ENCODE measurements around the gene ROPN1B.
"Not testable (repeated sequence)": the region's sequence is repeated elsewhere in the genome, so short reads cannot be mapped to it uniquely, and the experiment has no call there.

Gene ROPN1B

GRCh38 chr3:125960066-125960424 is 8.9 kb upstream of the ROPN1B start:
- no peak overlapping the region for H3K4me3 ChIP-seq (ENCODE audit: control insufficient read depth, low read depth, low read length)

GRCh38 chr3:125960456-125961288 is 8.3 kb upstream of the ROPN1B start:
- H3K4me3 ChIP-seq (ENCODE audit: control insufficient read depth, low read depth, low read length) = no peak overlapping the region
- no peak for DNase-seq (ENCODE audit: low read depth)
- TF ChIP-seq CTCF (conservative IDR thresholded peaks at IDR 0.05; ENCODE audit: control insufficient read depth, insufficient read depth, low read depth, low read length) = no peak

More at GRCh38 chr3:125960066-125960424, 8.9 kb upstream of the ROPN1B start:
- DNase-seq (ENCODE audit: low read depth) = no peak
- no peak for TF ChIP-seq CTCF (conservative IDR thresholded peaks at IDR 0.05; ENCODE audit: control insufficient read depth, insufficient read depth, low read depth, low read length)

- no peak for DNase-seq (ENCODE audit: low read depth)
- TF ChIP-seq CTCF (conservative IDR thresholded peaks at IDR 0.05; ENCODE audit: control insufficient read depth, insufficient read depth, low read depth, low read length) = no peak
- no peak overlapping the region for H3K4me3 ChIP-seq (ENCODE audit: control insufficient read depth, low read depth, low read length)
Observed at GRCh38 chr3:125961289-125961589, 7.7 kb upstream of the ROPN1B start.

GRCh38 chr3:125963834-125964233 is 5.1 kb upstream of the ROPN1B start:
- DNase-seq (ENCODE audit: low read depth); H3K4me3 ChIP-seq (ENCODE audit: control insufficient read depth, low read depth, low read length): not testable (repeated sequence)

GRCh38 chr3:125965505-125965904 is 3.5 kb upstream of the ROPN1B start:
- no peak for TF ChIP-seq CTCF (conservative IDR thresholded peaks at IDR 0.05; ENCODE audit: control insufficient read depth, insufficient read depth, low read depth, low read length)
- DNase-seq (ENCODE audit: low read depth) = no peak

GRCh38 chr3:125967156-125967555 is 1.8 kb upstream of the ROPN1B start:
- no peak overlapping the region for H3K4me3 ChIP-seq (ENCODE audit: control insufficient read depth, low read depth, low read length)
- TF ChIP-seq CTCF (conservative IDR thresholded peaks at IDR 0.05; ENCODE audit: control insufficient read depth, insufficient read depth, low read depth, low read length) = no peak
- DNase-seq (ENCODE audit: low read depth) = no peak

More at GRCh38 chr3:125965505-125965904, 3.5 kb upstream of the ROPN1B start:
- no peak overlapping the region for H3K4me3 ChIP-seq (ENCODE audit: control insufficient read depth, low read depth, low read length)

GRCh38 chr3:125968121-125968520 is 857 bp upstream of the ROPN1B start:
- H3K4me3 ChIP-seq (ENCODE audit: control insufficient read depth, low read depth, low read length); DNase-seq (ENCODE audit: low read depth): not testable (repeated sequence)
